ENCODE results near the gene ATP10D.

The ATP10D gene

DNA sequence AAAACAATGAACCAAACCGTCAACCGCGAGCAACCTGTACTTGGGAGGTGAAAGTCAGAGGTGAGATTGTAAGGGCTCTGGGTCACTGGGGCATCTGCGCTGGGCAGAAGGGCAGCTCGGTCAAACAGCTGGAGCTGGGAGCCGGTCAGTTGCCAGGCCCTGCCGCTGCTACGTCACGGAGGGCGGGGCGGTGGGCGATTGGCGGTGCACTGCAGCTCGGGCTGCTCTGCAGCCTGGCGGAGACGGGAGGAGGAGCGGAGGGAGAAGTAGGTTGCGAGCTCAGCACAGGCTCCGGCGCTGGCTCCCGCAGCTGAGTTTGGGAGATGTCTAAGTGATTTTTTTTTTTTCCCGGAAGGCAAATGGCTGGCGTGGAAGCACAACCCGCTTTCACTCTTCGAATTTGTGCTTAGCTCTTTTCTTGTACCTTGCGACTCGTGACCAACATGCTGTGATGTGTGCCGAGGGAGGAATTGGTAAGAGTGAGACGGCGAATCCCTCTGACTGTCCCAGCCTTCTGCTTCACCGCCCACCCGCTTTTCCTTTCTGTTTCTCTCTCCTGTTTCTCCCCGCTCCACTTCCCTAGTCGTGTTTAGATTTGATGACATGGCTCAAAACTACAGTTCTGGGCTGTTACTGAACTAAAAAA, at the start of gene ATP10D:
Gene ATP10D (plus strand): TSS at position 229 of the 646 bp plus-strand sequence. CDS start 27,266 bp downstream, outside the sequence.
- DNase-seq (ENCODE audit: low read depth in 2 of 2, low spot score in 1 of 2) = peak; percentile 31 to 62

DNA sequence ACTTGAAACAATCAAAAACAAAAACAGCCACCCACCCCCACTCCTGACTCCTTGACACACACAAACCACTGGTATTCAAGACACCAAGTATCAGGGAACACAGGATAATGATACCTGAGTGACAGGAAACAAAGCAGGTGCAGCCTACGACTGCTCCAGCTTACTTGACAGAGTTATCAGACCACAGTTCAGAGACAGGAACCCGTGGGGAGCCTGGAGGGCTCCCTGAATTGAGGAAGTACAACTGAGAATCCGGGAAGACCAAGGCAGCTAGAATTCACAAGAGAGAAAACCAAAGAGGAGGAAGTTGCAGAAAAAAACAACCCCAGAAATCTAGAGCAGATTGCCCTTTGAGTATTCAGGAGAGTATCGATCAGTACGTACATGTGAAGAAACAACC, 42.1 kb upstream of the ATP10D start:
- no peak for DNase-seq (ENCODE audit: low read depth in 2 of 2, low spot score in 1 of 2)

DNA sequence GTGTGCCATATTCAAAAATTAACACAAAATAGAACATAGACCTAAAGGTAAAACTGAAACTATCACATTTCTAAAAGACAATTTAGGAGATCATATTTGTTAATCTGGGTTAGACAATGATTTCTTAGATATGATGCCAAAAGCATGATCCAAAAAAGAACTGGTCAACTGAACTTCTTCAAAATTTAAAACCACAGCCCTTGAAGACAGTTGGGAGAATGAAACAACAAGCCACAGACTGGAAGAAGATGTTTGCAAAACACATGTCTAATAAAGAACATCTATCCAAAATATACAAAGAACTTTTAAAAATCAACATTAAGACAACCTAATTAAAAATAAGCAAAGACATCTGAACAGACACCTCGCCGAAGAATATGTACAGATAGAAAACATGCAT, 41.0 kb upstream of the ATP10D start:
- DNase-seq (ENCODE audit: low read depth in 2 of 2, low spot score in 1 of 2) = no peak

DNA sequence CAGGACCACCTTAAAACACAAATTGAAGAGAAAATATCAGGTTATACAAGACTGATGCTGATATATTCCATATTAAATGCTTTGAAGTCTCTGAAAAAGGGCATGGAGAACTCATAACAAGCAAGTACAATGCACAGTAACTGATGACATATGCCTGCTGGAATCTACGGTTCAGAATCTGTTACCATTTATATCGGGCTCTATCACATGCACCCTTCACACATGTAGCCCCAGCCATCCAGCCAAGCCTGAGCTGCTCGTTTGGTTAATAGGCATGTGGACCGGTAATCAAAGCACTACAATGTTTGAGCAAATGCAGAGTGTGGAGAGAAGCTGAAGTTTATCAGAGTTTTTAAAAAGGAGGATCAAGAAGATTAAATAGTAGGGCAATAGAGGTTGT, 33.4 kb upstream of the ATP10D start:
- no peak for DNase-seq (ENCODE audit: low read depth in 2 of 2, low spot score in 1 of 2)

GRCh38 chr4:47462799-47463234, 22.3 kb upstream of the ATP10D start:
- DNase-seq (ENCODE audit: low read depth in 2 of 2, low spot score in 1 of 2) = no peak

DNA sequence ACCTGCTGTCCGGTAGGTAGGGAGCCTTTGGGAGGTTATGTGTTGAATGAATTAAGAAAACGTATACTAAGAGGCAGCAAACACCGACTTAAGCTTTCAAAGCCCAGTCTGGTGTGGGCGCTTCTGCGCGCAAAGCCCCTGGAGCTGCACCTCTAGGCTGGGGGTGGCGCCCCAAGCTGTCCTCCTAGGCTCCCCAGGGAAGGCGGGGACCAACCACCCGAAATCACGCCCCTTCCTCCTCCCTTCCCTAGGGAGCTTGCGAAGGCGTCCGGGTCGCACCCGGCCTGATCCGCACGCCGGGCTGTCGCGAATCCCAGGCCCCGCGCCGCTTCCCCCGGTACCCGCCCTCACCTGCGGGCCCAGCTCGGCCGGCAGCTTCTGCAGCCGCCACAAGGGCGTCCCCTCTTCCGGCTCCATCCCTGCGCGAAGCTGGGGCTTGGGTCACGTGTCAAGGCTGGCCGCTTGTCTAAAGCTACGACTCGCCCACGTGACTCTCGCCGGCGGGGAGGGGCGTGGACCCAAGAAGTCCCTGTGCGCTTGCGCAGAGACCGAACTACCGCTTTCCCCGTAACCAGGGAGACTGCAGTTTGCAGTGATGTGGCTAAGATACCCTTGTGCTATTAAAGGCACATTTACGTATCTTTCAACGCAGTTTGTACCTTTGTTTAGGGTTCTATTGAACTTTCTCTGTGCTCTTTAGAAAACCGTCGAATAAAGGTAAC, 21.7 kb upstream of the ATP10D start, which contains the start of gene COMMD8:
Gene COMMD8 (minus strand): TSS at position 468 of the 722 bp plus-strand sequence. CDS start 51 bp downstream, at position 417.
- peak; percentile 93 to 94 for DNase-seq (ENCODE audit: low read depth in 2 of 2, low spot score in 1 of 2)

GRCh38 chr4:47465004-47465403, 20.1 kb upstream of the ATP10D start:
- no peak for DNase-seq (ENCODE audit: low read depth in 2 of 2, low spot score in 1 of 2)

- DNase-seq (ENCODE audit: low read depth in 2 of 2, low spot score in 1 of 2) = no peak
Observed at GRCh38 chr4:47466056-47466785, 18.9 kb upstream of the ATP10D start.

- no peak for DNase-seq (ENCODE audit: low read depth in 2 of 2, low spot score in 1 of 2)
Observed at GRCh38 chr4:47468706-47469365, 16.2 kb upstream of the ATP10D start.

DNA sequence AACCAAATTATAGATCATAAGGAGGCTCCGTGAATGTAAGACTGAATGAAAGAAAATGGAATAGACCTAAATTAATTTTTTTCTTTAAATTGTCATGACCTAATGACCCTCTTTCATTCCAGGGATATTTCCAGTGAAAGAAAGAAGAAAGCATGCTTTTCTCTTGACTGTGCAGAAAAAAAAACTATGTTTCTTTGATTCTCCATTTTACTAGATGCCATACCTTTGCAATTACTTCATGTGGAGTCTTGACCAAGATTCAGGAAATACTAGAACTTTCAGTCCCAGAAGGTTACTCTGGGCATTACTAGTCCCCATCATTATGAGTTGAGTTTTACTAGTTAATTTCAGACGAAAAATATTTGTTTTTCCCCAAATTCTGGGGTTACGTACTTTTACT, 15.1 kb upstream of the ATP10D start:
- no peak for DNase-seq (ENCODE audit: low read depth in 2 of 2, low spot score in 1 of 2)

- DNase-seq (ENCODE audit: low read depth in 2 of 2, low spot score in 1 of 2) = no peak
Observed at GRCh38 chr4:47471064-47471463, 14.0 kb upstream of the ATP10D start.

DNA sequence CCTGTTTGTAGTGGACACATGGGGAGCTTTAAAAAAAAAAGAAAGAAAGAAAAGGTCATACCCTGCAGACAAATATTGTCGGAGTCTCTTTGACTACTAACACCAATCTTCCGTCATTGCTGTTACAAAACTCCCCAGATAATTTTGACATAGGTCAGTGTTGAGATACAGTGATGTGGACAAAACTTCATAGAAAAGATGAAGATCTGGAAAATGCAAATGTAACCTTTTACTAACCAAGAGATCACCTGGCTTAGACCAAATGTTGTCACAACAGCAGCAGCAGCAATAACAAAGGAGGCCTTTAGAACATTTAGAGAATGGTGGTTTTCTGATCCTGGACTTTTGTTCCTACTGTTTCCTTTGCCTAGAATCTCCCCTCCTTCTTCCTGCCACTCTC, 13.5 kb upstream of the ATP10D start:
- no peak for DNase-seq (ENCODE audit: low read depth in 2 of 2, low spot score in 1 of 2)

- DNase-seq (ENCODE audit: low read depth in 2 of 2, low spot score in 1 of 2) = no peak
Observed at GRCh38 chr4:47473141-47473750, 11.8 kb upstream of the ATP10D start.

DNA sequence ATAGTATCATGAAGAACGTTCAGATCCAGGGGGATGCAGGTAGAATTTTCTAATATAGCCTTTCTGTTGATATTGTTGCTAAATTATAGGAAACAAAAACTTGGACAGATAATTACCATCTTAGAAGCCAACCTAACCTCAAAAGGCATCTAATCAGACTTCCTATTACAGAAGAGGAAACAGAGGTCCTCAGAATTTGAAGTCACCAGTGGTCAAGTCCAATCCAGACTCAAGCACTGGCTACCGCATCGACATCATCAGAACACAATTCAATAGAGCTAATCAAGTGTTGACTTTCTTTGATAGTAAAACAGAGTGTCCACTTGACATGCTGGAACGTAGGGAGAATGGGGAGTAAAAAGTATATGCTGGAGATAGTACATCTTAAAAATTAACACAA, 10.3 kb upstream of the ATP10D start:
- DNase-seq (ENCODE audit: low read depth in 2 of 2, low spot score in 1 of 2) = no peak

DNA sequence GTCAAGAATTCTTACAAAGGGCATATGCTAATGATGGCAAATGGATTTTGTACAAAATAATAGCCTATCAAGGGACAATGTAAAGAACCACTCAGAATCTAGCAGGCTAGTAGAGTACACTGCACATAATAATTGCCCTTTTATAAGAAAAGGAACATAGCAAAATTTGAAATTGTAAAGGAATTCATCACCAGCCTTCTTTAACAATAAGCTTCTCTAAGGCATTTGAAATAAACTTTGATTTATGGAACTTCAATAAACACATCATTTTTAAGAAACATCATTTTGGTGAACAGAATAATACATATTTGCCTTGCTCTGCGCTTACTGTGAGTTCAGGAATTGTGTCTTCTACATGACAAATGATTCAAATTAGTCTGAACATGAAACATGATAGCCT, 9.7 kb upstream of the ATP10D start:
- DNase-seq (ENCODE audit: low read depth in 2 of 2, low spot score in 1 of 2) = no peak

GRCh38 chr4:47478804-47479203, 6.3 kb upstream of the ATP10D start:
- no peak for DNase-seq (ENCODE audit: low read depth in 2 of 2, low spot score in 1 of 2)

- no peak for DNase-seq (ENCODE audit: low read depth in 2 of 2, low spot score in 1 of 2)
Observed at GRCh38 chr4:47482326-47482725, 2.7 kb upstream of the ATP10D start.

- DNase-seq (ENCODE audit: low read depth in 2 of 2, low spot score in 1 of 2) = no peak
Observed at GRCh38 chr4:47483745-47484144, 1.3 kb upstream of the ATP10D start.

DNA sequence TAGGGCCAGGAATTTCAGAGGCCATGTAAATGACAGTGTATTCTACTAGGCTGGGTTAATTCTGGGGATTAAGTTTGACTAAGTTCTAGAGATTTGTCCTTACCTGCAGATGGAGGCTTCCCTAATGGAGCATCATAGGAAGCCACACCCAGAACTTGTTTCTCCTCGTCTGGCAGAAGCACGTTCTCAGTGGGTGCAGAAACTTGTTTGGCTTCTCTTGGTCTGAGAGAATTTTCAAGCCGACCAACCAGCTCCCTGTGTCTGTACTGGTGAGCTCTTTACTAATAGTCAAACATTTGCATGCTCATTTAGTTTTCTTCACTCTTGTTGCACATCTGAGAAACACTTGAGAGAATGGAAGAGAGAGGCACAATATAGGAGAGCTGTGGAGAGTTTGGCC, 907 bp upstream of the ATP10D start:
- DNase-seq (ENCODE audit: low read depth in 2 of 2, low spot score in 1 of 2) = no peak

- no peak for DNase-seq (ENCODE audit: low read depth in 2 of 2, low spot score in 1 of 2)
Observed at GRCh38 chr4:47485768-47486167, 693 bp downstream of the ATP10D start.

DNA sequence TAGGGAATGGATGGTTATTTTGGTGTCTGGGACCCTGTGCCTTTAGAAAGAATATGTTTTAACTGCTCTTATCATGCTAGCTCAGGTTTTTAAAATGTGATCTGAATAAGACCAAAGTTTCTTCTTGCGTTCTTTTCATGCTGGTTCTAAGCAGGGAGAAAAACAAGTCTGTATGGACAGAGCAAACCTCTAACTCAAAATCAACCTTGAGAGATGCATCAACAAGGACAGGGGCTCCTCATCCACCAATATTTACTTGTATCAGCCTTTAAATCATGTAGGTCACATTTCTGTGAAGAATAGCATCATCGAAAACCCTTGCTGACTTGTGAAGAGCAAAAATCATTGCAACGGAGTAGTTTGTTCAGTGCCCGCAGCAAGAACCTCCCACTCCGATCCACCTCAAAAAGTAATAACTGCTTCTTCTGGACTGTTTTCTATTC, 1.2 kb downstream of the ATP10D start:
- DNase-seq (ENCODE audit: low read depth in 2 of 2, low spot score in 1 of 2) = no peak

All from stimulated activated CD8-positive, alpha-beta memory T cell treated with anti-CD3 and anti-CD28 coated beads, Interleukin-4, amount 100 ng/mL, for 4 hours (primary cell).